CD4-positive, alpha-beta T cell (primary cell): ENCODE data around the gene MALAT1. TPM values are rescaled to one million over a fixed set of nuclear protein-coding genes. Genes with fewer than 3 reads are reported as not detected.
"Not testable (repeated sequence)": the region's sequence is repeated elsewhere in the genome, so short reads cannot be mapped to it uniquely, and the experiment has no call there.

Experiments used
- ATAC-seq: fragments of 200-7000 bp; cut with Tn5 transposase; one replicate; pipeline ENCODE4 v1.10.0; 2022; ENCODE audit warnings: mild to moderate bottlenecking; ENCODE audit not compliant: poor library complexity
- CTCF ChIA-PET: fragments of 350-600 bp; sonication (Branson Sonifier 250); formaldehyde crosslinking; loops from one replicate; lab custom pipeline; 2021; ENCODE audit warnings: antibody characterized with exemption, inconsistent platforms; lab: Charles Lee
- POLR2A ChIA-PET: fragments of 350-600 bp; sonication (Branson Sonifier 250); formaldehyde crosslinking; loops from one replicate; lab custom pipeline; 2021; ENCODE audit warnings: antibody characterized with exemption, inconsistent platforms; lab: Charles Lee
- DNase-seq, 14 experiments: peaks; one replicate each; pipeline ENCODE4 v3.0.0-alpha.2; 2013 to 2020; ENCODE audit warnings: mixed read lengths in 2 of 14
- H3K27ac ChIP-seq, 2 donors: one replicate each; pipeline versions ENCODE4 v1.5.1 to v1.7.0; 2013; ENCODE audit warnings: low read length in 2 of 2, low read depth in 1 of 2, mild to moderate bottlenecking in 1 of 2
- H3K27me3 ChIP-seq, 2 experiments: 1 replicate in 1 of 2; 2 replicates in 1 of 2; pipeline versions ENCODE4 v1.6.1 to v1.7.0; 2013; ENCODE audit warnings: low read length in 2 of 2, control low read depth in 1 of 2, mild to moderate bottlenecking in 1 of 2, moderate library complexity in 1 of 2; ENCODE audit not compliant: insufficient read depth in 2 of 2, control insufficient read depth in 1 of 2
- H3K36me3 ChIP-seq: one replicate; pipeline ENCODE4 v1.6.1; 2013; ENCODE audit warnings: low read length, control low read depth; ENCODE audit not compliant: insufficient read depth
- H3K4me1 ChIP-seq: one replicate; pipeline ENCODE4 v1.6.1; 2013; ENCODE audit warnings: low read length, control low read depth; ENCODE audit not compliant: insufficient read depth
- H3K4me3 ChIP-seq: one replicate; pipeline ENCODE4 v1.5.1; 2013; ENCODE audit warnings: mild to moderate bottlenecking, low read length, moderate library complexity
- H3K9me3 ChIP-seq, 2 experiments: 1 replicate in 1 of 2; 2 replicates in 1 of 2; pipeline versions ENCODE4 v1.6.1 to v1.7.0; 2013; ENCODE audit warnings: low read length in 2 of 2, mild to moderate bottlenecking in 2 of 2, control low read depth in 1 of 2, moderate library complexity in 1 of 2; ENCODE audit not compliant: control insufficient read depth in 1 of 2, insufficient read depth in 1 of 2
- H3K27ac Mint-ChIP-seq: one replicate; pipeline ENCODE4 v1.8.0; 2020; ENCODE audit warnings: mixed read lengths
- H3K27me3 Mint-ChIP-seq: one replicate; pipeline ENCODE4 v1.8.0; 2021; ENCODE audit warnings: mixed read lengths
- H3K36me3 Mint-ChIP-seq: one replicate; pipeline ENCODE4 v1.8.0; 2021; ENCODE audit warnings: low read depth, mixed read lengths
- H3K4me1 Mint-ChIP-seq: one replicate; pipeline ENCODE4 v1.8.0; 2021; ENCODE audit warnings: low read depth, mixed read lengths
- H3K4me3 Mint-ChIP-seq: one replicate; pipeline ENCODE4 v1.8.0; 2020; ENCODE audit warnings: mild to moderate bottlenecking, mixed read lengths
- H3K9me3 Mint-ChIP-seq: one replicate; pipeline ENCODE4 v1.8.0; 2020; ENCODE audit warnings: mixed read lengths
- CTCF ChIP-seq: fragments of 200-600 bp; IDR thresholded peaks from one replicate; pipeline ENCODE4 v1.8.0; 2022; ENCODE audit warnings: antibody characterized with exemption, mild to moderate bottlenecking
- intact Hi-C, 2 experiments: fragments of 100-400 bp; cut with DNase I in 1 of 2; cut with micrococcal nuclease in 1 of 2; formaldehyde crosslinking; loops; one replicate each; pipeline versions ENCODE4 v1.15.1 to v1.9.0; 2023 to 2025; cut with DNase I, micrococcal nuclease
- polyA plus RNA-seq, 2 donors: library from polyadenylated mRNA; unstranded; fragments of 120-200 nt; gene quantifications; one replicate each; pipeline ENCODE4 v1.2.1, GENCODE V29; 2013
- total RNA-seq, 174 experiments: library from RNA in 2 of 174; stranded (reverse) in 2 of 174; gene quantifications; one replicate each; pipeline ENCODE4 v1.2.3 and lab custom pipeline; 2021 to 2026

MALAT1 gene
- total RNA-seq (over 10,000 TPM; 31,509 to 32,316 TPM), total RNA-seq (lab: John Stamatoyannopoulos, UW) (1,526 to 33,189 (median 10,725) reads per million in 172 experiments)
- 597 TPM for polyA plus RNA-seq (2013, experiment 1 of 2)
- 898 TPM for polyA plus RNA-seq (2013, experiment 2 of 2)

- H3K9me3 ChIP-seq = peaks cover 0 to 5% of the 10 kb centered on the region in 2 experiments
- ATAC-seq (peak; percentile 19), DNase-seq (peak; percentile 89 to 99 (median 95))
- no peaks in the 10 kb centered on the region for H3K9me3 Mint-ChIP-seq
- peaks cover 44% of the 10 kb centered on the region for H3K36me3 ChIP-seq
- peaks cover 34% of the 10 kb centered on the region for H3K4me1 Mint-ChIP-seq
- H3K27ac Mint-ChIP-seq = no peak within 1 kb of the TSS
- peaks cover 27% of the 10 kb centered on the region for H3K4me1 ChIP-seq
- peak within 1 kb of the TSS; percentile 73 for H3K4me3 ChIP-seq
- no peaks in the 10 kb centered on the region for H3K27me3 Mint-ChIP-seq
- no peaks in the 10 kb centered on the region for H3K36me3 Mint-ChIP-seq
- POLR2A ChIA-PET = interaction anchor here (0.7 to 15.9 kb wide), 72 partner anchors 9 to 1937 kb away, joined by 3 to 3042 read pairs (median 6); partner anchors contain the start of genes CCDC85B, CDC42EP2, CFL1 and DPF2
- no peak within 1 kb of the TSS for H3K4me3 Mint-ChIP-seq
- H3K27me3 ChIP-seq = no peaks in the 10 kb centered on the region
- intact Hi-C loops = loop anchor here in 1 of 2 experiments (1.0 kb wide), 1 partner anchor 77 kb away; the partner anchor contains the start of gene NEAT1
- no peak for TF ChIP-seq CTCF
- CTCF ChIA-PET = interaction anchor here (1.1 to 5.1 kb wide), 10 partner anchors 10 to 117 kb away, joined by 3 to 40 read pairs (median 6); partner anchors contain the start of genes NEAT1 and SLC25A45
- peak within 1 kb of the TSS; percentile 96 to 99 for H3K27ac ChIP-seq
These were observed at the start of gene MALAT1 for GRCh38 chr11:65498977-65499712. TSS of gene MALAT1 (plus strand) at chr11:65499045.

DNA sequence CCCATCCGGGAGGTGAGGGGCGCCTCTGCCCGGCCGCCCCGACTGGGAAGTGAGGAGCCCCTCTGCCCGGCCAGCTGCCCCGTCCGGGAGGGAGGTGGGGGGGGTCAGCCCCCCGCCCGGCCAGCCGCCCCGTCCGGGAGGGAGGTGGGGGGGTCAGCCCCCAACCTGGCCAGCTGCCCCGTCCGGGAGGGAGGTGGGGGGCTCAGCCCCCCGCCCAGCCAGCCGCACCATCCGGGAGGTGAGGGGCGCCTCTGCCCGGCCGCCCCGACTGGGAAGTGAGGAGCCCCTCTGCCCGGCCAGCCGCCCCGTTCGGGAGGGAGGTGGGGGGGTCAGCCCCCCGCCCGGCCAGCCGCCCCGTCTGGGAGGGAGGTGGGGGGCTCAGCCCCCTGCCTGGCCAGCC is 47.5 kb upstream of the MALAT1 start:
- H3K36me3 Mint-ChIP-seq, H3K9me3 Mint-ChIP-seq, H3K36me3 ChIP-seq, POLR2A ChIA-PET, DNase-seq, H3K27ac ChIP-seq, H3K27me3 Mint-ChIP-seq, ATAC-seq, CTCF ChIA-PET, H3K27me3 ChIP-seq, H3K27ac Mint-ChIP-seq, H3K4me3 Mint-ChIP-seq, intact Hi-C loops, H3K4me3 ChIP-seq: not testable (repeated sequence)
- Histone ChIP-seq H3K4me1 (peaks cover 16% of the 10 kb centered on the region), H3K9me3 (peaks cover 0 to 14% of the 10 kb centered on the region in 2 experiments)
- H3K4me1 Mint-ChIP-seq = peaks cover 19% of the 10 kb centered on the region

DNA sequence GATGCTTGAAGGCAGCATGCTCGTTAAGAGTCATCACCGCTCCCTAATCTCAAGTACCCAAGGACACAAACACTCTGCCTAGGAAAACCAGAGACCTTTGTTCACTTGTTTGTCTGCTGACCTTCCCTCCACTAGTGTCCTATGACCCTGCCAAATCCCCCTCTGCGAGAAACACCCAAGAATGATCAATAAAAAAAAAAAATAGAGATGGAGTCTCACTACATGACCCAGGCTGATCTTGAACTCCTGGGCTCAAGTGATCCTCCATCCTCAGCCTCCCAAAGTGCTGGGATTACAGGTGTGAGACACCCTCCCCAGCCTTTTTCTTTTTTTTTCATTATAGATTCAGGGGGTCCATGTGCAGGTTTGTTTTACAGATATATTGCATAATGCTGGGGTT is 46.6 kb upstream of the MALAT1 start:
- POLR2A ChIA-PET = interaction anchor here (0.9 kb wide), 1 partner anchor 45 kb away, joined by 5 read pairs; no protein-coding TSS in a partner anchor
- not testable (repeated sequence) for H3K4me3 Mint-ChIP-seq, H3K4me3 ChIP-seq

More for the DNA sequence above, 46.6 kb upstream of the MALAT1 start:
- H3K27ac Mint-ChIP-seq, CTCF ChIA-PET, H3K36me3 ChIP-seq, H3K36me3 Mint-ChIP-seq, ATAC-seq, intact Hi-C loops, DNase-seq, H3K27me3 Mint-ChIP-seq, H3K9me3 Mint-ChIP-seq, H3K27ac ChIP-seq, H3K27me3 ChIP-seq: not testable (repeated sequence)
- peaks cover 22% of the 10 kb centered on the region for H3K4me1 Mint-ChIP-seq
- Histone ChIP-seq H3K4me1 (peaks cover 16% of the 10 kb centered on the region), H3K9me3 (peaks cover 0 to 14% of the 10 kb centered on the region in 2 experiments)
